ENCODE data around the gene HAS3. TPM values are rescaled to one million over a fixed set of nuclear protein-coding genes. Genes with fewer than 3 reads are reported as not detected.

The HAS3 gene, protein sequence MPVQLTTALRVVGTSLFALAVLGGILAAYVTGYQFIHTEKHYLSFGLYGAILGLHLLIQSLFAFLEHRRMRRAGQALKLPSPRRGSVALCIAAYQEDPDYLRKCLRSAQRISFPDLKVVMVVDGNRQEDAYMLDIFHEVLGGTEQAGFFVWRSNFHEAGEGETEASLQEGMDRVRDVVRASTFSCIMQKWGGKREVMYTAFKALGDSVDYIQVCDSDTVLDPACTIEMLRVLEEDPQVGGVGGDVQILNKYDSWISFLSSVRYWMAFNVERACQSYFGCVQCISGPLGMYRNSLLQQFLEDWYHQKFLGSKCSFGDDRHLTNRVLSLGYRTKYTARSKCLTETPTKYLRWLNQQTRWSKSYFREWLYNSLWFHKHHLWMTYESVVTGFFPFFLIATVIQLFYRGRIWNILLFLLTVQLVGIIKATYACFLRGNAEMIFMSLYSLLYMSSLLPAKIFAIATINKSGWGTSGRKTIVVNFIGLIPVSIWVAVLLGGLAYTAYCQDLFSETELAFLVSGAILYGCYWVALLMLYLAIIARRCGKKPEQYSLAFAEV
- total RNA-seq: 1 to 10 TPM; 1.8 to 2.5 (median 2.3) TPM
- total RNA-seq (2013): 0.47 TPM

DNA sequence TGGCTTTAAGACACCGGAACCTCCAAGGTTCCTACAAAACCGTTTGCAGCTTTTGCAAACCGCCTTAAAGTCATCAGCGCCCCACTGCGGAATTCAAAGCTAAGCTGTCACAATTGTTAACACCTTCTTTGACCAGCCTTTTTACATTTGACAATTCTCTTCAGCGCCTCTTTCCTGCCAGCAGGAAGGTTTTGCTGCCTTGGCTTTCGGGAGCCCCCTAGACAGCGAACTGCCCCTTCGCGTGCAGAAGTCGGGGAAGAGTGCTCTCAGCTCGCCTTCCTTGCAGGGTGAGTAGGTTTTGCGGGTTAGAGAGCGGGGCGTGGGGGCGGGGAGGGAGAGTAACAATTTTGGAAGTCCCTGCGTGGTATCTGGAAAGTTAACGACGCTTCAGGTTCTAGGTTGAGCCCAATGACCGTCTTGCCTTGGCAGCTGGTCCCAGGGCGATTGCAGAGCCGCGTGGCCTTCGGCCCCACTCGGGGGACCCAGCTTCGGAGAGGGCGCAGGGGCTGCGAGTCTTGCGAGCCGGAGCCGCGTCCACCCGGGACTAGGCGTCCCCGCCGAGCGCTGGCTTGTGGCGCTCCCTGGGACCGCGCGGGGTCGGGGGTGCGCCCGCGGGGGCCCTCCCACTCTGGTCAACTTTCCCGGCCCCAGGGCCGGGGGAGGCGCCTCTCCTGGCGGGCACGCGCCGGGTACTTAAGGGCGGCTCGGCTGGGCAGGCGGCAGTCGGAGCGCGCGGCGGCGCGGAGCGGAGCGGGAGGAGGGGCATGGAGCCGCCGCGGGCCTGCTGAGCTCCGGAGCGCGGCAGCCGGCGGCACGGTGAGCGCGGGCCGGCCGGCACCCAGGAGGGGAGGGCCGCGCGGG is at the start of gene HAS3:
Gene HAS3, plus strand, starts transcription at position 153 of the 861 bp plus-strand sequence. CDS start 3,743 bp downstream, outside the sequence.
- ATAC-seq (peak; percentile 40 to 79 (median 68)), DNase-seq (peak in 1 of 2 donors; percentile 42)
- Mint-ChIP-seq H3K36me3 (no peaks in the 10 kb centered on the region), H3K9me3 (no peaks in the 10 kb centered on the region), H3K4me1 (peaks cover 10 to 14% of the 10 kb centered on the region in 2 donors), H3K27me3 (ENCODE audit: low read depth in 2 of 2) (peaks cover 13 to 30% of the 10 kb centered on the region in 2 donors), H3K4me3 (peak within 1 kb of the TSS; percentile 86), H3K27ac (no peak within 1 kb of the TSS)
- TF ChIP-seq, protein P1, sequence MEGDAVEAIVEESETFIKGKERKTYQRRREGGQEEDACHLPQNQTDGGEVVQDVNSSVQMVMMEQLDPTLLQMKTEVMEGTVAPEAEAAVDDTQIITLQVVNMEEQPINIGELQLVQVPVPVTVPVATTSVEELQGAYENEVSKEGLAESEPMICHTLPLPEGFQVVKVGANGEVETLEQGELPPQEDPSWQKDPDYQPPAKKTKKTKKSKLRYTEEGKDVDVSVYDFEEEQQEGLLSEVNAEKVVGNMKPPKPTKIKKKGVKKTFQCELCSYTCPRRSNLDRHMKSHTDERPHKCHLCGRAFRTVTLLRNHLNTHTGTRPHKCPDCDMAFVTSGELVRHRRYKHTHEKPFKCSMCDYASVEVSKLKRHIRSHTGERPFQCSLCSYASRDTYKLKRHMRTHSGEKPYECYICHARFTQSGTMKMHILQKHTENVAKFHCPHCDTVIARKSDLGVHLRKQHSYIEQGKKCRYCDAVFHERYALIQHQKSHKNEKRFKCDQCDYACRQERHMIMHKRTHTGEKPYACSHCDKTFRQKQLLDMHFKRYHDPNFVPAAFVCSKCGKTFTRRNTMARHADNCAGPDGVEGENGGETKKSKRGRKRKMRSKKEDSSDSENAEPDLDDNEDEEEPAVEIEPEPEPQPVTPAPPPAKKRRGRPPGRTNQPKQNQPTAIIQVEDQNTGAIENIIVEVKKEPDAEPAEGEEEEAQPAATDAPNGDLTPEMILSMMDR (IDR thresholded peaks at IDR 0.05): no peak
- no peaks in the 10 kb centered on the region for H3K9me3 ChIP-seq (ENCODE audit: control insufficient read depth, insufficient read depth, low read length)
- peaks cover 27% of the 10 kb centered on the region for H3K27me3 ChIP-seq (ENCODE audit: control insufficient read depth, insufficient read depth, low read length)
- H3K36me3 ChIP-seq (ENCODE audit: control insufficient read depth, insufficient read depth, low read length): peaks cover 2% of the 10 kb centered on the region
- no peak within 1 kb of the TSS for H3K27ac ChIP-seq (ENCODE audit: low read length)
- WGBS (ENCODE audit: insufficient coverage): under 1% methylated on average over 80 of the region's 80 CpGs
- H3K4me3 ChIP-seq (ENCODE audit: low read length): no peak within 1 kb of the TSS
- H3K4me1 ChIP-seq (ENCODE audit: control insufficient read depth, insufficient read depth, low read length): peaks cover 24% of the 10 kb centered on the region
- intact Hi-C loops (cut with micrococcal nuclease): no loop called here

DNA sequence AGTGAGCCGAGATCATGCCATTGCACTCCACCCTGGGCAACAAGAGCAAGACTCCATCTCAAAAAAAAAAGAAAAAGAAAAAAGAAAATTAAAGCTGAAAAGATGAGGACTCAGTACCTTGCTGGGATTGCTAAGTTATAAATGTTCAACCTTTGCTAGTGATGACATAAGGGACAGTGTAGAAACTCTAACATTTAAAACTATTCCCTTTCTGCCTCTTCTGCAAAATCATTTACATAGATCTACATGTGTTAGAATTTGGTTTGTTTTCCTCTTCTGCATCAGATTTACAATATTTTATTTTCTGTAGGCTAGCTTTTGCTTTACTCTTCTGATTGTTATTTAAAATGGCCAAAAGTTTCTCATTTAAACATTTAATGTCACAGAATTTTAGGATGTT is 49.5 kb upstream of the HAS3 start:
- WGBS (ENCODE audit: insufficient coverage): no CpG with 5 or more reads among the region's 1 CpG
- H3K36me3 Mint-ChIP-seq: no peaks in the 10 kb centered on the region
- no peak overlapping the region for H3K4me3 Mint-ChIP-seq
- H3K4me3 ChIP-seq (ENCODE audit: low read length): no peak overlapping the region
- no peaks in the 10 kb centered on the region for H3K27me3 Mint-ChIP-seq (ENCODE audit: low read depth in 2 of 2)
- no peaks in the 10 kb centered on the region for H3K4me1 ChIP-seq (ENCODE audit: control insufficient read depth, insufficient read depth, low read length)
- H3K27ac Mint-ChIP-seq: no peak overlapping the region
- DNase-seq: no peak
- no peaks in the 10 kb centered on the region for H3K27me3 ChIP-seq (ENCODE audit: control insufficient read depth, insufficient read depth, low read length)
- TF ChIP-seq, protein P1 (IDR thresholded peaks at IDR 0.05): no peak
- H3K9me3 Mint-ChIP-seq: no peaks in the 10 kb centered on the region
- ATAC-seq: no peak
- intact Hi-C loops (cut with micrococcal nuclease): no loop called here
- no peaks in the 10 kb centered on the region for H3K4me1 Mint-ChIP-seq
- H3K9me3 ChIP-seq (ENCODE audit: control insufficient read depth, insufficient read depth, low read length): no peaks in the 10 kb centered on the region
- no peak overlapping the region for H3K27ac ChIP-seq (ENCODE audit: low read length)
- H3K36me3 ChIP-seq (ENCODE audit: control insufficient read depth, insufficient read depth, low read length): no peaks in the 10 kb centered on the region

DNA sequence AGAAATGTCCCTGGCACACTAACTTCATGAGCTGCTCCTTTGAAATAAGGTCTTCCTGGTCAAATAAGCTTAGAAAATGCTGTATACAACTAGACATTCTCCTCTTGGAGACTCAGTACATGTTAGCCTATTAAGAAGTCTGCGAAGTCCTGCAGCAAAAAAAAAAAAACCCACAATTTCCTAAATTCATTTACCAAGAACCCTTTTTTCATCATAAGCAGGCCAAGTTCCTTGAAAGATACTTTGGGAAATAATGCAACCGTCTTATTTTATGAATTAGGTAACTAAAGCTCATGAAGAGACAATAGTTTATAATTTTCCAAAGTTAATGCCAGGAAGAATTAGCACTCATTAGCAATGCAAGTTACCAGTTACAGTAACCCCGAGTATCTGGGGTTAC is 49.0 kb upstream of the HAS3 start:
- no peak overlapping the region for H3K4me3 Mint-ChIP-seq
- Histone ChIP-seq H3K27ac (ENCODE audit: low read length) (no peak overlapping the region), H3K4me3 (ENCODE audit: low read length) (no peak overlapping the region), H3K27me3 (ENCODE audit: control insufficient read depth, insufficient read depth, low read length) (no peaks in the 10 kb centered on the region), H3K36me3 (ENCODE audit: control insufficient read depth, insufficient read depth, low read length) (no peaks in the 10 kb centered on the region), H3K4me1 (ENCODE audit: control insufficient read depth, insufficient read depth, low read length) (no peaks in the 10 kb centered on the region), H3K9me3 (ENCODE audit: control insufficient read depth, insufficient read depth, low read length) (no peaks in the 10 kb centered on the region)
- DNase-seq (no peak), ATAC-seq (no peak)
- H3K36me3 Mint-ChIP-seq: no peaks in the 10 kb centered on the region
- 83% methylated on average over 2 of the region's 3 CpGs for WGBS (ENCODE audit: insufficient coverage)
- TF ChIP-seq, protein P1 (IDR thresholded peaks at IDR 0.05): no peak
- H3K4me1 Mint-ChIP-seq: no peaks in the 10 kb centered on the region
- H3K27me3 Mint-ChIP-seq (ENCODE audit: low read depth in 2 of 2): no peaks in the 10 kb centered on the region
- no peak overlapping the region for H3K27ac Mint-ChIP-seq
- intact Hi-C loops (cut with micrococcal nuclease): no loop called here
- H3K9me3 Mint-ChIP-seq: no peaks in the 10 kb centered on the region

Measured in natural killer cell (primary cell).